Measurements from ENCODE around the gene OR6A2.

The OR6A2 gene

DNA sequence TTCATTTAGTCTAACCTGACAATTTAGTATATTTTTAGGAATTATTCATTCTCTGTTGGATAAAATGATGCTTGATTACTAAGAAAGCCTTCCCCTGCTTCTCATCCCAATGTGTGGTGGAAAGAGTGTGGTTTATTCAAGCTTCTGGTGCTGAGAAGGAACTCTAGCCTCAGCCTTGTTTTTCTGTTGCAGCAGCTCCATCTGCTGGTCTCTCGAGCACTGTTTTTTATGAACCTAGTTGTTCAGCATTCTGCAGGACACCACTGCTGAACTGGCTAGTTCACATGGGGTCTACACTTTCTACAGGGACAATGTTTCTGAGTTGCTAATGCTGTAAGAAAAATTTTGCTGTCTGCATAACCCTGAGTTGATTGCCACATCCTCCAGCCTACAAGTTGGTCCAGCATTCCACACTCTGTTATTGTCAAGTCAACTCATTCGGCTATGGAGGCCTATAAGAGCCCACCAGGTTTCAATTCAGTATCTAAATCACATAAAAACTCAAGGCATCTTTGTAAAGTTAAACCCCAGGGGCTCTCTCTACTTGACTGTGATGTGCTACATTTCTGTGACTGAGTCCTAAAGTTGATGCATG lies 42.0 kb downstream of the OR6A2 start:
- peak in 1 of 2 donors; percentile 24 for DNase-seq (ENCODE audit: low read depth in 2 of 2)

DNA sequence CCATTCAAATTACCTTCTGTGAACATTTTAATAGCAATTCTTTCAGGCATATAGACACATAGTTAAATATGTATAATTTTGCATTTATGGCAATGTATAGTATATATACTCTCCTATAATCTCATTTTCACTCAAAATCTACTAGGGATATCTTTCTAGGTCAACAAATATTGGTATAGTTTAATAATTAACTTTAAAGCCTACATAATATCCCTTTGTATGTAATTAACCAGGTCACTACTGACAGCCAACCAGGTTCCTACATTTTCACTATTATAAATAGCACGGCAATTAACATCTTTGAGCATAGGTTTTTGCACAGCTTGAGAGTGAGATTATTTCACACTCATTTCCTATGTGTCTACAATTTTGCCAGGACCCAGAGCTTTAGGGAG lies 43.5 kb downstream of the OR6A2 start:
- no peak for DNase-seq (ENCODE audit: low read depth in 2 of 2)

GRCh38 chr11:6755303-6755952 lies 44.1 kb downstream of the OR6A2 start:
- DNase-seq (ENCODE audit: low read depth in 2 of 2) = no peak

- no peak for DNase-seq (ENCODE audit: low read depth in 2 of 2)
These were observed 52.3 kb downstream of the OR6A2 start for GRCh38 chr11:6747097-6747668.

DNA sequence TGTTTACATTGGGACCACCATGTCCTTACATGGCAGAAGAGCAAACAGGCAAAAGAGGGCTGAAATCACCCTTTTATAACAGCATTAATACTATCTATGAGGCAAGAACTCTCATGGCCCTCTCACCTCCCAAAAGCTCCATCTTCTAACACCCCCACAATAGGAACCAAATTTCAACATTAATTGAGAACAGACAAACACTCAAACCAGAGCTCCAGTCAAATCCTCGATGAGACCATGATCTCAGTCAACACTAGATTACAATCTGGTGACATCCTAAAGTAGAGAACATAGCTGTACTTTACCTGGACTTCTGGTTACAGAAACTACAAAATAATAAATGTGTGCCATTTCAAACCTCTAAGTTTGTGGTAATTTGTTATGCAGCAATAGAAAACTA lies 52.9 kb downstream of the OR6A2 start:
- no peak for DNase-seq (ENCODE audit: low read depth in 2 of 2)

DNA sequence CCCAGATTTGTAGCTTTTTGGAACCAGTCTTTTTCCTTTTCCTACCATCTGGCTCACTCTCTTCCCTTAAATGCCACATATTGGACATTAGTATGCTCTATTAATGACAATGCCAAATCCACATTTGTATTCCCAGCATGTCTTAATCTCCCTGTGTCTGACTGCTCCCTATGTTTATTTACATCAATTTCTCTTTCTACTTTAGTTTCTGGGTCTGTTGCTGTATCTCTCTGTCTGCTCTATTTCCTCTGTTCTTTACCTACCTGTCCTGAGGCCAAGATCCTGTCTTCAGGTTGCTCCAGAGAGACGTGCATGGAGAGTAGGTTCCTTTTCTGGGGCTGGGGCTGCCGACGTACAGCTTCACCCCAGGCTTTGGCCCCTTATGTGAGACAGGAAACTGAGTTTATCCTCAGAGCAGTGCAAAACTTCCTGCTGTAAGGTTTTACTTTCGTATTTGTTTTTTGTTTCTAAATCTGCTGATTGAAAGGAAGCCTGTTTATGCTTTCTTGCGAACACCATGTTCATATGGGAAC lies 53.3 kb downstream of the OR6A2 start:
- DNase-seq (ENCODE audit: low read depth in 2 of 2) = no peak

DNA sequence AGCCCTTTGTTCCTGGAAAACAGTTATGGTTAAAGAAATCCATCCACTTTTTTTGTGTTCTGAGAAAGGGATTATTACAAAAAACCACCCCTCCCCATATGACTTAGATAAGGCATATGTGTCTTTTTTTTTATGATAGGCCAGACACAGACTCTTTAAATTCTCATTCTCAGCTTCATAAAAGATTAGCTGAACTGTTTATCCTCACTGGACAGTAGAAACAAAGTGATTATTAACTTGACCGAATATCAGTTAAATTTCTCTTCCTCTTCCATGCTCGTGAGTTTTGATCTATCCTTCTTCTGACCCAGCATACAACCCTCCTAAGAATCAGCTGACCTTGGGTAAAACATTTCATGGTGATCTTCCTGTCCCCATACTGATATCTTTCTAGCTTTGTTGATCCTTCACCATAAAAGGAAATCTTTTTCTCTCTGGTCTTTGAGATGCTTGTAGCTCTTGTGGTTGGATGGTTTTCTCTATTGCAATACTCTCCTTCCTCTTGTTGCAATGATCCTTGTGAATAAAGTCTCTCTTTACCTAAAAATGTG lies 53.9 kb downstream of the OR6A2 start:
- no peak for DNase-seq (ENCODE audit: low read depth in 2 of 2)

DNA sequence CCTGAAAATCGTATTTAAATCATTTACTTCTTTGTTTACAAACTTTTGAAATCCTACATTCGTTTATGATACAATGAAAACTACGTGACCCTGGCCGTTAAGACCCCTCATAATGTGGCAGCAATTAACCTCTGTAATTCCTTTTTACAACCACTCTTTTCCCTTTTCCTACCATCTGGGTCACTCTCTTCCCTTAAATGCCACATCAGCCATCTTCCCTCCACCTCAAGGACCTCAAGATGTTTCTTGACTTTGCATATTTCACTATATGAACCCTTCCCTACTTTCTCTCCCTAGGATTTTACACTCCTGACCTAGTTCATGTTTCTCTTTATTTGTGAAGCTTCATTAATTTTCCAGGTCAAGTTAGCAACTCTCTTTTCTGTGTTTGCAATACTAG lies 54.5 kb downstream of the OR6A2 start:
- DNase-seq (ENCODE audit: low read depth in 2 of 2) = no peak

GRCh38 chr11:6742260-6742659 lies 57.2 kb downstream of the OR6A2 start:
- DNase-seq (ENCODE audit: low read depth in 2 of 2) = no peak
